Keratinocyte (primary cell): ENCODE results near the gene PHACTR1. TPM values are rescaled to one million over a fixed set of nuclear protein-coding genes. Genes with fewer than 3 reads are reported as not detected.

Experiments
- DNase-seq: peaks from one replicate; pipeline ENCODE4 v3.0.0-alpha.2; 2011; ENCODE audit warnings: low read depth, missing footprints, low spot score
- FAIRE-seq: peaks from 2 replicates; lab custom pipeline; 2011; peaks lifted over from hg19 to GRCh38; lab: Jason Lieb, UNC
- H2AFZ ChIP-seq: 2 replicates; pipeline ENCODE4 v1.6.0; 2012; ENCODE audit warnings: low read length, control low read depth, inconsistent platforms; ENCODE audit not compliant: control insufficient read depth
- H3K27ac ChIP-seq: 2 replicates; pipeline ENCODE4 v1.5.1; 2011; ENCODE audit warnings: low read length; ENCODE audit not compliant: control insufficient read depth, insufficient read depth
- H3K27me3 ChIP-seq: 3 replicates; pipeline ENCODE4 v1.6.0; 2011; ENCODE audit warnings: low read length; ENCODE audit not compliant: control insufficient read depth, insufficient read depth; ENCODE audit errors: extremely low read depth
- H3K36me3 ChIP-seq, 2 experiments: 2 replicates in 1 of 2; 3 replicates in 1 of 2; pipeline ENCODE4 v1.5.1; 2011; ENCODE audit warnings: low read length in 2 of 2, mild to moderate bottlenecking in 1 of 2; ENCODE audit not compliant: control insufficient read depth in 2 of 2, insufficient read depth in 2 of 2; ENCODE audit errors: extremely low read depth in 1 of 2
- H3K4me1 ChIP-seq: 3 replicates; pipeline ENCODE4 v1.5.1; 2011; ENCODE audit warnings: low read length; ENCODE audit not compliant: control insufficient read depth, insufficient read depth; ENCODE audit errors: extremely low read depth
- H3K4me2 ChIP-seq: 3 replicates; pipeline ENCODE4 v1.6.0; 2011; ENCODE audit warnings: low read depth, low read length; ENCODE audit not compliant: control insufficient read depth, insufficient read depth; ENCODE audit errors: extremely low read depth
- H3K4me3 ChIP-seq, 3 experiments: fragments of 200-600 bp in 1 of 3; sonication (generic) in 1 of 3; 2 replicates in 2 of 3; 3 replicates in 1 of 3; pipeline ENCODE4 v1.5.1; 2011 to 2016; ENCODE audit warnings: low read length in 3 of 3, mild to moderate bottlenecking in 3 of 3, control low read depth in 2 of 3, inconsistent platforms in 1 of 3, low read depth in 1 of 3, mixed read lengths in 1 of 3, mixed run types in 1 of 3, moderate library complexity in 1 of 3; ENCODE audit not compliant: control insufficient read depth in 2 of 3, insufficient read depth in 2 of 3; ENCODE audit errors: extremely low read depth in 1 of 3
- H3K79me2 ChIP-seq: 2 replicates; pipeline ENCODE4 v1.6.0; 2012; ENCODE audit warnings: low read length; ENCODE audit not compliant: control insufficient read depth, insufficient read depth
- H3K9ac ChIP-seq: 3 replicates; pipeline ENCODE4 v1.6.0; 2011; ENCODE audit warnings: low read length; ENCODE audit not compliant: control insufficient read depth, insufficient read depth; ENCODE audit errors: extremely low read depth
- H3K9me1 ChIP-seq: 3 replicates; pipeline ENCODE4 v1.6.0; 2011; ENCODE audit warnings: low read length; ENCODE audit not compliant: control insufficient read depth, insufficient read depth; ENCODE audit errors: extremely low read depth
- H3K9me3 ChIP-seq: 2 replicates; pipeline ENCODE4 v1.5.1; 2012; ENCODE audit warnings: low read depth, low read length; ENCODE audit not compliant: control insufficient read depth
- H4K20me1 ChIP-seq: 3 replicates; pipeline ENCODE4 v1.6.0; 2011; ENCODE audit warnings: low read length; ENCODE audit not compliant: control insufficient read depth, insufficient read depth; ENCODE audit errors: extremely low read depth
- CTCF ChIP-seq, 3 experiments: IDR thresholded peaks in 1 of 3; conservative IDR thresholded peaks in 1 of 3; optimal IDR thresholded peaks in 1 of 3; 2 replicates in 2 of 3; 3 replicates in 1 of 3; pipeline versions ENCODE3 to v1.5.1; 2011; ENCODE audit warnings: low read length in 3 of 3, mild to moderate bottlenecking in 3 of 3, moderate library complexity in 2 of 3, control low read depth in 1 of 3, inconsistent platforms in 1 of 3; ENCODE audit not compliant: insufficient read depth in 2 of 3; ENCODE audit errors: extremely low read depth in 1 of 3
- EZH2 ChIP-seq: IDR thresholded peaks from one replicate; pipeline ENCODE4 v1.6.1; 2012; ENCODE audit warnings: inconsistent platforms, mild to moderate bottlenecking, low read length, moderate library complexity
- dilution Hi-C: fragments of 300-500 bp; cut with MboI; formaldehyde crosslinking; loops from one replicate; pipeline ENCODE4 v1.7.0; 2020; ENCODE audit warnings: low sequenced_read_pairs; ENCODE audit not compliant: extremely low pct_ligation_motif_present
- polyA plus RNA-seq, 5 experiments: library from polyadenylated mRNA; depleted of rRNA in 3 of 5; stranded (reverse) in 3 of 5; stranded (forward) in 1 of 5; unstranded in 1 of 5; fragments of >200 nt; gene quantifications; 1 replicate in 1 of 5; 2 replicates in 3 of 5; 3 replicates in 1 of 5; pipeline versions ENCODE4 v1.2.1 to v1.2.3, GENCODE V29; 2011 to 2012; ENCODE audit warnings: missing spikeins in 2 of 5, low read depth in 1 of 5, low replicate concordance in 1 of 5

The PHACTR1 gene
- polyA plus RNA-seq, 1 donor (not counting 4 experiments of a cell fraction or from before 2014, with no cell fraction given) = 0.22 TPM

- no peaks in the 10 kb centered on the region for H3K9me3 ChIP-seq
- TF ChIP-seq EZH2 = no peak
- no peak for TF ChIP-seq CTCF (optimal IDR thresholded peaks at IDR 0.05 in 1 of 3, IDR thresholded peaks at IDR 0.05 in 1 of 3, conservative IDR thresholded peaks at IDR 0.05 in 1 of 3; ENCODE audit: extremely low read depth in 1 of 3, insufficient read depth in 2 of 3, low read length in 3 of 3)
These were observed 268.2 kb downstream of the PHACTR1 start for GRCh38 chr6:12984776-12985175.

GRCh38 chr6:12987783-12988182, 271.2 kb downstream of the PHACTR1 start:
- H3K9me1 ChIP-seq = no peaks in the 10 kb centered on the region
- H2AFZ ChIP-seq = no peak overlapping the region
- TF ChIP-seq CTCF (optimal IDR thresholded peaks at IDR 0.05 in 1 of 3, IDR thresholded peaks at IDR 0.05 in 1 of 3, conservative IDR thresholded peaks at IDR 0.05 in 1 of 3; ENCODE audit: extremely low read depth in 1 of 3, insufficient read depth in 2 of 3, low read length in 3 of 3) (no peak), EZH2 (no peak)
- H3K9me3 ChIP-seq = no peaks in the 10 kb centered on the region
- no peaks in the 10 kb centered on the region for H4K20me1 ChIP-seq
- no peaks in the 10 kb centered on the region for H3K4me1 ChIP-seq
- no peak for DNase-seq
- H3K9ac ChIP-seq = no peak overlapping the region
- H3K4me2 ChIP-seq = no peak overlapping the region
- H3K27me3 ChIP-seq = no peaks in the 10 kb centered on the region
- H3K36me3 ChIP-seq = no peaks in the 10 kb centered on the region
- H3K4me3 ChIP-seq = no peak overlapping the region
- H3K27ac ChIP-seq = no peak overlapping the region
- dilution Hi-C loops = no loop called here
- FAIRE-seq = no peak
- H3K79me2 ChIP-seq = no peaks in the 10 kb centered on the region

More at GRCh38 chr6:12984776-12985175, 268.2 kb downstream of the PHACTR1 start:
- Histone ChIP-seq H3K4me1 (no peaks in the 10 kb centered on the region), H3K79me2 (no peaks in the 10 kb centered on the region), H3K9ac (no peak overlapping the region), H3K27ac (no peak overlapping the region), H3K4me2 (no peak overlapping the region), H3K36me3 (no peaks in the 10 kb centered on the region), H3K4me3 (no peak overlapping the region), H3K9me1 (no peaks in the 10 kb centered on the region), H4K20me1 (no peaks in the 10 kb centered on the region), H2AFZ (no peak overlapping the region), H3K27me3 (no peaks in the 10 kb centered on the region)
- no peak for DNase-seq
- no peak for FAIRE-seq
- dilution Hi-C loops = no loop called here
